HG02571 (cell line): ENCODE results near the gene MSMB.
"Not testable (repeated sequence)": the region's sequence is repeated elsewhere in the genome, so short reads cannot be mapped to it uniquely, and the experiment has no call there.

Experiments used
- ATAC-seq: cut with Tn5 transposase; IDR thresholded peaks from one replicate; pipeline ENCODE4 v1.9.1; 2021; ENCODE audit warnings: mild to moderate bottlenecking, moderate library complexity; ENCODE audit not compliant: unreplicated experiment

The MSMB gene

GRCh38 chr10:46070749-46071148, 24.7 kb upstream of the MSMB start:
- no peak for ATAC-seq

DNA sequence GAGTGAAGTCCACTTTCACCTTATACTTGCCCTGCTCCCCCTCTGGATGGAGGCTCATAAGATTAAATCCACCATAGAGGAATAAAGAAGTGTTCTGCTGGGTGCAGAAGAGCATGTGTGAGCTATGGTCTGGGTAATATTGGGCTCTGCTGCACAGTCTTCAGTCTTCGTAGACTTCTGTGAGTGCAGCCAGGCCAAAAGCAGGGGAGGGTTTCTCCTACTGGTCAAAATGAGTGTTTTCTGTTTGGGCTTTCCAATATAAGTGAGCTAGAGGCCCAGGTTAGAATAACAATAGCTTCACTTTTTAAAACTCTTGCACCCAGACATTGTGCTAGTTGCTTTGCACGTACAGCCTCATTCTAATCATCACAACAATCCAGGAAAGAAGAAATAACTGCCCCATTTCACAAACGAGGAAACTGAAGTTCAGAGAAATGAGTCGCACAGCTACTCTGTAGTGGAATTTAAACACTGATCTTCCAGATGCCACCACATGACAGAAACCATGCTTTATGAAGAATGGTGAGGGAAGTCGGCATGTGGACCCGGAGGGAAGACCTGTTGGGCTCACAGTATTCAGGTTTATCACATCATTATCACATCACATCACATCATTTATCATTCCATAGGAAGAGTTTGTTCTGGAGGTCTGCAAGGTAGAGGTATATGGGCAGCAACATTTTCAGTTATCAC, 23.8 kb upstream of the MSMB start:
- ATAC-seq, result no peak

GRCh38 chr10:46068905-46069304, 22.8 kb upstream of the MSMB start:
- ATAC-seq, result no peak

DNA sequence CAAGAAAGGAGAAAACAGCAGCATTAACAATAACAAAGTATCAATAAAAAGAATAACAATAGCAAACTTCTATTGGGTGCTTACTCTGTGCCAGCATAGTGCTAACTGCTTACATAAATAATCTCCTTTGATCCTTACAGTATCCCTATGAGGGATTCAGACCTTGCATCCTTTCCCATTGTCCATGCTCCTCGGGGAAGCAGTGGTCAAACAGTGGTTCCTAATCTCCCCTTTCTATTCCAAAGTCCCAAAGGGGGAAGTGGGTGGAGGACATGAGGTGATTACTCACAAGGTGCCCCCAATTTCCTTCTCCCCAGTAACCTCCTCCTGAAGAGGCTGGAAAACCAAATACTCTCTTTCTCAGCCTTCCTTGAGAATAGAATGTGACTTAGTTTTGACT, 22.0 kb upstream of the MSMB start:
- no peak for ATAC-seq

GRCh38 chr10:46064269-46064817, 18.3 kb upstream of the MSMB start:
- no peak for ATAC-seq

- ATAC-seq, result no peak
Measured at GRCh38 chr10:46062723-46063428, 16.8 kb upstream of the MSMB start.

- no peak for ATAC-seq
Measured at GRCh38 chr10:46060706-46061105, 14.6 kb upstream of the MSMB start.

DNA sequence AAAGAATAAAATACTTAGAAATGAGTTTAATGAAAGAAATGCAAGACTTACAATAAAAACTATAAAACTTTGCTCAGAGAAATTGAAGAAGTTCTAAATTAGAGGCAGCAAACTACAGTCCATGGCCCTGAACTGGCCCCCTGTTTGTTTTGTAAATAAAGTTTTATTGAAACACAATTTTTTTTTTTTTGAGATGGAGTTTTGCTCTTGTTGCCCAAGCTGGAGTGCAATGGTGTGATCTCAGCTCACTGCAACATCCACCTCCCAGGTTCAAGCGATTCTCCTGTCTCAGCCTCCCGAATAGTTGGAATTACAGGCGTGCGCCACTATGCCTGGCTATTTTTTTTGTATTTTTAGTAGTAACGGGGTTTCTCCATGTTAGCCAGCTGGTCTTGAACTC, 11.9 kb upstream of the MSMB start:
- ATAC-seq, result not testable (repeated sequence)

GRCh38 chr10:46057038-46057437, 11.0 kb upstream of the MSMB start:
- no peak for ATAC-seq

DNA sequence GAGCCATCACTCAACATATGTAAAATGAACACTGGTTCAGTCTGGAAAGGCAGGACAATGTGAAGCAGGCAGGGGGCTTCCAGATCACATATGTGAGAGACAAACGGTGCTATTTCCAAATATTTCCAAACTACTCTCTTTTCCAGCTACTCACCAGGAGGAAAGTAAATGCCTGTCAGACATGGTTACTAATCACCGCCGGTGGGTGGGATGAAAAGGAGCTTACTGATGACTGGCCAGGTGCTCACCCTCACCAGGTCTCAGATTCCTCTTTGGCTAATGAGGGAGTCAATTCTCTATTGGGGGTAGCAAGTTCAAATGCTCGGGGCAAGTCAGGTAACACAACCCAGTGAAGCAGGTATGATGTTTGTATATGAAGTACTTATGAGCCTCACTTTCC, 9.7 kb upstream of the MSMB start:
- no peak for ATAC-seq

GRCh38 chr10:46053534-46054434, 7.7 kb upstream of the MSMB start:
- no peak for ATAC-seq

DNA sequence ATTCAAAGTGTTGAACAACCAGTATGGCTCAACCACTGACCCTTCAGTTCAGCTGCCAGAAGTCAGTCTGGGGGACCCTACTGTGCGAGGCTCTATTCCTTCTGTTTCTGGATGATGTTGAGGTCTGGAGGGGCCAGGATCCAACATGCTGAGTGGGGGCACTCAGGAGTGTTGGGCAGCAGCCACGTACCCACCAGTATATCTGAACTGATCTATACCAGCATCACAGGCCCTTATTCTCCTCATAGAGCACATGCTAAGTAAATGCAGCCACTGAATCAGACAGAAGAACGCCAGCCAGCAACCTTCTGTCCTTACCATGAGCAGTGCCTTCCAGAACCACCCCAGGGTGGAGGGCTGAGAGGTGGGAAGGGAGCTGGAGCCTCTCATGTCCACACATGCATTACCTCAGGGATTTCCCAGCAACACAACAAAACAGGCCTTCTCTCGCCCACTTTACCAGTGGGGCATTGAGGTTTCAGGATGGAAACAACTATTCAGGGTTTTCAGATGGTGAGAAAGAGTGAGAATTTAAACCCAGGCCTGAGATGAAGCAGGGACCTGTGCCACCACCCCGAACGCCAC, 6.8 kb upstream of the MSMB start:
- no peak for ATAC-seq

DNA sequence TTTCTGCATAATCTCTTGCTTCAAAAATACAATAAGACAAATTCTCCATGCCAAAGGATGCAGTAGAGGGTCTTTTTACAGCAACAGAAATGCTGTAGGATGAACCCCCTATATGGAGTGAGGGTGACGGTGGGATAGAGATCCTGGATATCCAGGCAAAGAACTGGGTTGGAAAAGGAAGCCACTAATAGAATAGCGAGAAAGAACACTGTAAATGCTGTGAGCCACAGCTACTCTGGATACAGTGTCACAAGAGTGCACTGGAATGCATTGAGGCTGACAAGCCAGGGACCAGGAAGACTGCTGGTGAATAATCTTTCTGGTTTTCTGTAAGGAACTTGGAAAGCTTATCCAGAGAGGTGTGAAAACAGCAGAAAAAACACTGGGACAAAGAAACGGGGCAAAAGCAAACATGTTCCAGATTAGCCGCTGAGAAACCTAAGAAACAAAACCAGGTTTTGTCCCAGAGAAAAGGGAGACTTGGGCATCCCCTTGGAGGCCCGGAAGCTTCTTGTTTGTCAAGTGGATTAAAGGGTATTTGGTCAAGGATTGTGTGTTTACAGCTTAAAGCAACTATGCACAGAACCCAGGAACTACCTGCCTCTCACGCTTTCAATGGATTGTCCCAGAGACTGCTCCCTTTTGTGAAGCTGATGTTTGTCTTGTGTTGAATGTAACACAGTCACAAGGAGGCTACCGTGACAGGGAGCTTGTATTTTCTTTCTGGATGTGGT, 6.2 kb upstream of the MSMB start:
- no peak for ATAC-seq

DNA sequence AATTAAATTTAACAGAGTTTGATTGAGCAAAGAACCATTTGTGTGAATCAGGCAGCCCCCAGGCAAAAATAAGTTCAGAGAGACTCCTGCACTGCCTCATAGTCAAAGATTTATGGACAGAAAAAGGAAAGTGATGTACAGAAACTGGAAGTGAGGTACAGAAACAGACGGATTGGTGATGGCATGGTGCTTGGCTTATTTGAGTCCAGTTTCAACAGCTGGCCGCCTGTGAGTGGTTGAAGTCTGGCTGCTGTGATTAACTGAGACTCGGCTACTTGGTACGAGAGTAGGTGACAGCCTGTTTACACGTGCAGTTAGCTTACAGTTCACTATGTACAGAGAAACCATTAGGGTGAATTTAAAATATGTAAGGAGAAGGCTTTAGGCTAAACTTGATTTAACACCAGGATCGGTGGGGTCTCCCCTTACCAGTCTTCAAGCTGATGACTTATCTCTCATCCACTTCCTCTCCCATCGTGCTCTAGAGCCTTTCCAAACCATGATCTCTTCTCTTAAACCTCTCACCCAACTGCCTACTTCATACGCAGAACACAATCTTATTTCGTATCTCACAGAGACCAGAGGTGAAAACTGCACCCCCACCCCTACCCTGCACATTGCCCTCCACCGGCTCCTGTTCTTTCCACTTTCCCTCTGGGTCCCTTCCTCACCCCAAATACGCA, 5.0 kb upstream of the MSMB start:
- no peak for ATAC-seq

DNA sequence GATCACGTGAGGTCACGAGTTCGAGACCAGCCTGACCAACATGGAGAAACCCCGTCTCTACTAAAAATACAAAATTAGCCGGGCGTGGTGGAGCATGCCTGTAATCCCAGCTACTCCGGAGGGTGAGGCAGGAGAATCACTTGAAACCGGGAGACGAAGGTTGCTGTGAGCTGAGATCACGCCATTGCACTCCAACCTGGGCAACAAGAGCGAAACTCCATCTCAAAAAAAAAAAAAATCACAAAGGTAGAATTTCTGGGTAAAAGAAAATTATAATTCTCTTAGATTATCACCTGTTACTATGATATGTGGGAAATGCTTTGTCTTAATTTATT, 3.4 kb upstream of the MSMB start:
- ATAC-seq, result not testable (repeated sequence)

DNA sequence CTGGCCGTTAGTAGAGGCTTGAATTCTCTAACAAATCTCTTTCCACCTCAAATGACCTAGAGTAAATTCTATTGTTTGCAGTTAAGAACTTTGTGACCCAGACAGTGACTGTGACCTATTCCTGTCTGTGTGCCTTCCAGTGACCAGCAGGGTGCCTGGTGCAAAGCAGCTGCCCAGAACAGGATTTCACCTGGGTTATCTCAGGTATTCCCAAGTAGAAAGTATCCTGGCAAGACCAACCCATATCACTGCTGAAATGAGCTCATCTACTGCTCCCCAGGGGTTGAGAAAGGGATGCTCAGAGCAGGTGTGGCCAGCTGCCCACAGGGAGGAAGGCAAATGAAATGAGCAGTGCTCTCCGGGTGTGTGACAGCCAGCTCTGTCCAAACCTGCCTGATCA, 2.1 kb upstream of the MSMB start:
- no peak for ATAC-seq

DNA sequence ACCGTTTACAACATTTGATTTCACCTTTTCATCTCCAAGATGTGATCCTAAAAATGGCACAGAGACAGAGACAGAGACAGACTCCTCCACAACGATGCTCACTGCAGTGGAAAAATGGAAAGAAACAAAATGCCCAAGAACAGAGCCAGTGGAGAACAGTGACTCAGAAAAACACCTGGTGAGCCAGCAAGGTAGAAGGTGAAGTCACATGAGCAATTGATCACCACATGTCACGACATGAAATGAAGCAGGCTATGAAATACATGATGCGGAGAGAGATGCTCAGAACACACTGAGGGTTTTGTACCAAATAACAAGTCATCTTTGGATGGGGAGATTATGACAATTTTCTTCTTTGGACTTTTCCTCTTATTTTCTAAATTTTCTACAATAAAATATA, 3.5 kb downstream of the MSMB start:
- ATAC-seq, result no peak

GRCh38 chr10:46040004-46040403, 6.1 kb downstream of the MSMB start:
- ATAC-seq, result no peak

DNA sequence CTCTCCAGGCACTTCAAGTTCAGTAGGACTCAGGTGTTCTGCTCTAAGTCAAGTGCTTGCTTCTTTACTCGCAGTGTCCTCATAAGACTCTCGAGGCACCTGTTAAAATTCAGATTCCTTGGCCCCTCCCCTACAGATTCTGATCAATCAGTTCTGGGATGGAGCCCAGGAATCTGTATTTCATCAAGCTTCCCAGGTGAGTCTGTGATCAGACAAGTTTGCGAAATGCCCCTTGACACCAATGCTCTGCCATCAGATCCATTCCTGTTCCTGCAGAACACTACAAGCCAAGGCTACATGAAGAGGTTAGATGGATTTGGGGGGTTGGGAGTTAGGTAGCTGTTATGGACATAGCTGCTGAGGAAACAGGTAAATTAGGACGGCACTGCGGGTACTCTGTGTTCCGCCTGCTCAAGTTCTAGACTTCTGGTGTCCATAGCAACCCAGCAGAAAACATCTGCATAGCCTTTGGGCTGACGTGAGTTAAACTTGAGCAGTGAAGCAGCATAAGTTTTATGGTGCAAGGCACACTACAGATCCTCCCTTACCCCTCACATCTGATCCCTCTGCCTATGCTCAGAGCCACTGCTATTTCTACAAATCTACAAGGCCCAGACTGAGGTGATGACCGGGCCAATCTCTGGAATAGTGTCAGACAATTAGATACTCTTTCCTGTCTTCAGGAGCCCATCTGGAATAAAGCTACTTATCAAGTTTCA, 8.8 kb downstream of the MSMB start:
- no peak for ATAC-seq
